NT2/D1 (cell line): ENCODE results near the gene CCDC137.

Source experiments
- SUZ12 ChIP-seq: IDR thresholded peaks from 2 replicates; pipeline ENCODE4 v1.6.1; 2011; ENCODE audit not compliant: insufficient read length, insufficient read depth; ENCODE audit errors: extremely low read depth
- ZNF274 ChIP-seq: IDR thresholded peaks from 2 replicates; pipeline ENCODE4 v1.6.1; 2011; ENCODE audit warnings: mild to moderate bottlenecking, low read depth, low read length

- TF ChIP-seq SUZ12 (no peak), ZNF274 (no peak)
Measured at GRCh38 chr17:81715107-81715871, 48.8 kb downstream of the CCDC137 start.
